Measurements from ENCODE around the gene C1QTNF2.

DNA sequence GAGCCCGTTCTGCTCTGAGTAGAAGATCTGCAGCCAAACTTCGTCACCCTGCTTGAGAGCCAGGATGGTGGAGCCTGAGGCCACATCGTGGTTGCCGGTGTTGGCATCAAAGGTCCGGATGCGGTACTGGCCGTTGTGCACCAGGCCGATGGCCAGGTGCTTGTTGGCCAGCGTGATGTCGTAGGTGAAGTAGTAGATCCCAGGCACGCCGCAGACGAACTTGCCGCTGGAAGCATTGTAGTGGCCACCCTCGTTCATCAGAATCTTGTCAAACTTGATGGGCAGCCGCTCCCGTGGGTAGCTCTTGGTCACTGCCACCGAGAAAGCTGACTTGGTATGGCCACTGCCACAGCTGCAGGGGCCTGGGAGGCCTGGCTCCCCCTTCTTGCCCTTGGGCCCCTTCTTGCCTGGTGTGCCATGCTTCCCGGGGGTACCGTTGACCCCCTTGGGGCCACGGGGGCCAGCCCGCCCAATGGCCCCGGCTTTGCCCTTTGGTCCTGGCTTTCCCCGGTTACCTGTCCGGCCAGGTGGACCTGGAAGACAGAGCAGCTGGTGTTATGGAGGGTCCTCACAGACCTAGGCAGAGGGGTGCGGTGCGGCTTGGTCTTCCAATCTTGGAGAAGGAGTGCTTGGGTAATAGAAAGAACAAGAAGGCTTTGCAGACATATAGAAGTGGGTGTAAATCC, 21.0 kb downstream of the C1QTNF2 start:
- TF ChIP-seq, protein P1, sequence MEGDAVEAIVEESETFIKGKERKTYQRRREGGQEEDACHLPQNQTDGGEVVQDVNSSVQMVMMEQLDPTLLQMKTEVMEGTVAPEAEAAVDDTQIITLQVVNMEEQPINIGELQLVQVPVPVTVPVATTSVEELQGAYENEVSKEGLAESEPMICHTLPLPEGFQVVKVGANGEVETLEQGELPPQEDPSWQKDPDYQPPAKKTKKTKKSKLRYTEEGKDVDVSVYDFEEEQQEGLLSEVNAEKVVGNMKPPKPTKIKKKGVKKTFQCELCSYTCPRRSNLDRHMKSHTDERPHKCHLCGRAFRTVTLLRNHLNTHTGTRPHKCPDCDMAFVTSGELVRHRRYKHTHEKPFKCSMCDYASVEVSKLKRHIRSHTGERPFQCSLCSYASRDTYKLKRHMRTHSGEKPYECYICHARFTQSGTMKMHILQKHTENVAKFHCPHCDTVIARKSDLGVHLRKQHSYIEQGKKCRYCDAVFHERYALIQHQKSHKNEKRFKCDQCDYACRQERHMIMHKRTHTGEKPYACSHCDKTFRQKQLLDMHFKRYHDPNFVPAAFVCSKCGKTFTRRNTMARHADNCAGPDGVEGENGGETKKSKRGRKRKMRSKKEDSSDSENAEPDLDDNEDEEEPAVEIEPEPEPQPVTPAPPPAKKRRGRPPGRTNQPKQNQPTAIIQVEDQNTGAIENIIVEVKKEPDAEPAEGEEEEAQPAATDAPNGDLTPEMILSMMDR (IDR thresholded peaks at IDR 0.05; ENCODE audit: insufficient read depth, low read length) = no peak
- TF ChIP-seq GABPA (IDR thresholded peaks at IDR 0.05; ENCODE audit: low read depth) = no peak
- no peak for TF ChIP-seq POLR2AphosphoS5 (IDR thresholded peaks at IDR 0.05; ENCODE audit: low read depth)
- TF ChIP-seq, protein P2, sequence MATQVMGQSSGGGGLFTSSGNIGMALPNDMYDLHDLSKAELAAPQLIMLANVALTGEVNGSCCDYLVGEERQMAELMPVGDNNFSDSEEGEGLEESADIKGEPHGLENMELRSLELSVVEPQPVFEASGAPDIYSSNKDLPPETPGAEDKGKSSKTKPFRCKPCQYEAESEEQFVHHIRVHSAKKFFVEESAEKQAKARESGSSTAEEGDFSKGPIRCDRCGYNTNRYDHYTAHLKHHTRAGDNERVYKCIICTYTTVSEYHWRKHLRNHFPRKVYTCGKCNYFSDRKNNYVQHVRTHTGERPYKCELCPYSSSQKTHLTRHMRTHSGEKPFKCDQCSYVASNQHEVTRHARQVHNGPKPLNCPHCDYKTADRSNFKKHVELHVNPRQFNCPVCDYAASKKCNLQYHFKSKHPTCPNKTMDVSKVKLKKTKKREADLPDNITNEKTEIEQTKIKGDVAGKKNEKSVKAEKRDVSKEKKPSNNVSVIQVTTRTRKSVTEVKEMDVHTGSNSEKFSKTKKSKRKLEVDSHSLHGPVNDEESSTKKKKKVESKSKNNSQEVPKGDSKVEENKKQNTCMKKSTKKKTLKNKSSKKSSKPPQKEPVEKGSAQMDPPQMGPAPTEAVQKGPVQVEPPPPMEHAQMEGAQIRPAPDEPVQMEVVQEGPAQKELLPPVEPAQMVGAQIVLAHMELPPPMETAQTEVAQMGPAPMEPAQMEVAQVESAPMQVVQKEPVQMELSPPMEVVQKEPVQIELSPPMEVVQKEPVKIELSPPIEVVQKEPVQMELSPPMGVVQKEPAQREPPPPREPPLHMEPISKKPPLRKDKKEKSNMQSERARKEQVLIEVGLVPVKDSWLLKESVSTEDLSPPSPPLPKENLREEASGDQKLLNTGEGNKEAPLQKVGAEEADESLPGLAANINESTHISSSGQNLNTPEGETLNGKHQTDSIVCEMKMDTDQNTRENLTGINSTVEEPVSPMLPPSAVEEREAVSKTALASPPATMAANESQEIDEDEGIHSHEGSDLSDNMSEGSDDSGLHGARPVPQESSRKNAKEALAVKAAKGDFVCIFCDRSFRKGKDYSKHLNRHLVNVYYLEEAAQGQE (IDR thresholded peaks at IDR 0.05; ENCODE audit: insufficient replicate concordance, low read depth) = no peak
- no peak for TF ChIP-seq SPI1 (IDR thresholded peaks at IDR 0.05; ENCODE audit: borderline replicate concordance, low read depth)
